IPS-15b (cell line): ENCODE measurements around the gene CACNA1C.

Source experiments
- H3K27me3 ChIP-seq: one replicate; pipeline ENCODE4 v1.6.1; 2013; ENCODE audit warnings: low read length; ENCODE audit not compliant: control insufficient read depth, insufficient read depth
- H3K36me3 ChIP-seq: one replicate; pipeline ENCODE4 v1.6.1; 2013; ENCODE audit warnings: low read length; ENCODE audit not compliant: control insufficient read depth, insufficient read depth
- H3K4me1 ChIP-seq: one replicate; pipeline ENCODE4 v1.6.1; 2013; ENCODE audit warnings: mild to moderate bottlenecking, low read length; ENCODE audit not compliant: control insufficient read depth, insufficient read depth
- H3K4me3 ChIP-seq: one replicate; pipeline ENCODE4 v1.5.1; 2013; ENCODE audit warnings: low read depth, low read length
- H3K9ac ChIP-seq: one replicate; pipeline ENCODE4 v1.6.1; 2013; ENCODE audit warnings: low read depth, mild to moderate bottlenecking, low read length
- H3K9me3 ChIP-seq: one replicate; pipeline ENCODE4 v1.6.1; 2013; ENCODE audit warnings: mild to moderate bottlenecking, low read length; ENCODE audit not compliant: control insufficient read depth, insufficient read depth

Gene CACNA1C

GRCh38 chr12:2306012-2306411 is 253.2 kb downstream of the CACNA1C start:
- Histone ChIP-seq H3K9me3 (no peaks in the 10 kb centered on the region), H3K9ac (no peak overlapping the region), H3K27me3 (no peaks in the 10 kb centered on the region), H3K36me3 (no peaks in the 10 kb centered on the region), H3K4me1 (peaks cover 21% of the 10 kb centered on the region), H3K4me3 (no peak overlapping the region)

GRCh38 chr12:2306735-2307134 is 253.9 kb downstream of the CACNA1C start:
- H3K4me3 ChIP-seq, result peak overlapping the region; percentile 10
- H3K9ac ChIP-seq, result no peak overlapping the region
- H3K4me1 ChIP-seq, result peaks cover 18% of the 10 kb centered on the region
- no peaks in the 10 kb centered on the region for H3K27me3 ChIP-seq
- H3K9me3 ChIP-seq, result no peaks in the 10 kb centered on the region
- no peaks in the 10 kb centered on the region for H3K36me3 ChIP-seq

GRCh38 chr12:2307550-2307949 is 254.8 kb downstream of the CACNA1C start:
- Histone ChIP-seq H3K4me1 (peaks cover 18% of the 10 kb centered on the region), H3K4me3 (peak overlapping the region; percentile 10), H3K9ac (no peak overlapping the region), H3K36me3 (no peaks in the 10 kb centered on the region), H3K27me3 (no peaks in the 10 kb centered on the region), H3K9me3 (no peaks in the 10 kb centered on the region)

- H3K9ac ChIP-seq, result no peak overlapping the region
- H3K9me3 ChIP-seq, result no peaks in the 10 kb centered on the region
- peaks cover 18% of the 10 kb centered on the region for H3K4me1 ChIP-seq
- H3K36me3 ChIP-seq, result no peaks in the 10 kb centered on the region
- no peak overlapping the region for H3K4me3 ChIP-seq
- no peaks in the 10 kb centered on the region for H3K27me3 ChIP-seq
Observed at GRCh38 chr12:2309647-2310046, 256.9 kb downstream of the CACNA1C start.

- H3K9ac ChIP-seq, result no peak overlapping the region
- no peaks in the 10 kb centered on the region for H3K9me3 ChIP-seq
- peaks cover 14% of the 10 kb centered on the region for H3K4me1 ChIP-seq
- H3K36me3 ChIP-seq, result no peaks in the 10 kb centered on the region
- no peak overlapping the region for H3K4me3 ChIP-seq
- H3K27me3 ChIP-seq, result no peaks in the 10 kb centered on the region
Observed at GRCh38 chr12:2311020-2311778, 258.4 kb downstream of the CACNA1C start.

- peaks cover 6% of the 10 kb centered on the region for H3K4me1 ChIP-seq
- H3K27me3 ChIP-seq, result no peaks in the 10 kb centered on the region
- no peak overlapping the region for H3K4me3 ChIP-seq
- no peaks in the 10 kb centered on the region for H3K9me3 ChIP-seq
- H3K9ac ChIP-seq, result no peak overlapping the region
- no peaks in the 10 kb centered on the region for H3K36me3 ChIP-seq
Observed at GRCh38 chr12:2312175-2312574, 259.4 kb downstream of the CACNA1C start.

GRCh38 chr12:2312770-2313169 is 260.0 kb downstream of the CACNA1C start:
- H3K9me3 ChIP-seq, result no peaks in the 10 kb centered on the region

GRCh38 chr12:2314492-2314891 is 261.7 kb downstream of the CACNA1C start:
- Histone ChIP-seq H3K9me3 (no peaks in the 10 kb centered on the region), H3K36me3 (no peaks in the 10 kb centered on the region), H3K4me3 (no peak overlapping the region), H3K27me3 (no peaks in the 10 kb centered on the region), H3K9ac (no peak overlapping the region), H3K4me1 (no peaks in the 10 kb centered on the region)

More at GRCh38 chr12:2312770-2313169, 260.0 kb downstream of the CACNA1C start:
- Histone ChIP-seq H3K4me1 (peaks cover 1% of the 10 kb centered on the region), H3K9ac (no peak overlapping the region), H3K36me3 (no peaks in the 10 kb centered on the region), H3K4me3 (no peak overlapping the region), H3K27me3 (no peaks in the 10 kb centered on the region)

- no peaks in the 10 kb centered on the region for H3K36me3 ChIP-seq
- no peaks in the 10 kb centered on the region for H3K27me3 ChIP-seq
- no peak overlapping the region for H3K9ac ChIP-seq
- no peak overlapping the region for H3K4me3 ChIP-seq
- no peaks in the 10 kb centered on the region for H3K4me1 ChIP-seq
- no peaks in the 10 kb centered on the region for H3K9me3 ChIP-seq
Observed at GRCh38 chr12:2317772-2318171, 265.0 kb downstream of the CACNA1C start.

- Histone ChIP-seq H3K9me3 (no peaks in the 10 kb centered on the region), H3K36me3 (no peaks in the 10 kb centered on the region), H3K4me3 (no peak overlapping the region), H3K27me3 (no peaks in the 10 kb centered on the region), H3K4me1 (no peaks in the 10 kb centered on the region), H3K9ac (no peak overlapping the region)
Observed at GRCh38 chr12:2318286-2318685, 265.5 kb downstream of the CACNA1C start.

GRCh38 chr12:2319136-2319535 is 266.3 kb downstream of the CACNA1C start:
- no peak overlapping the region for H3K4me3 ChIP-seq
- no peaks in the 10 kb centered on the region for H3K27me3 ChIP-seq
- no peaks in the 10 kb centered on the region for H3K36me3 ChIP-seq
- H3K9me3 ChIP-seq, result no peaks in the 10 kb centered on the region
- no peaks in the 10 kb centered on the region for H3K4me1 ChIP-seq
- H3K9ac ChIP-seq, result no peak overlapping the region

- Histone ChIP-seq H3K4me3 (no peak overlapping the region), H3K9me3 (no peaks in the 10 kb centered on the region), H3K4me1 (no peaks in the 10 kb centered on the region), H3K27me3 (no peaks in the 10 kb centered on the region), H3K9ac (no peak overlapping the region), H3K36me3 (no peaks in the 10 kb centered on the region)
Observed at GRCh38 chr12:2319737-2320506, 267.1 kb downstream of the CACNA1C start.
